Esophagus (tissue), 2 donors: ENCODE measurements around the gene PHACTR2. TPM values are rescaled to one million over a fixed set of nuclear protein-coding genes. Genes with fewer than 3 reads are reported as not detected.

ENCODE experiments used
- H3K27ac ChIP-seq, 2 donors: one replicate each; pipeline ENCODE4 v1.5.1; 2013; ENCODE audit warnings: low read depth in 2 of 2, mild to moderate bottlenecking in 2 of 2, inconsistent platforms in 1 of 2, low read length in 1 of 2, moderate library complexity in 1 of 2
- H3K27me3 ChIP-seq, 2 donors: one replicate each; pipeline ENCODE4 v1.6.1; 2013; ENCODE audit warnings: low read length in 2 of 2, control low read depth in 1 of 2, mild to moderate bottlenecking in 1 of 2; ENCODE audit not compliant: insufficient read depth in 2 of 2, control insufficient read depth in 1 of 2
- H3K36me3 ChIP-seq, 2 donors: one replicate each; pipeline ENCODE4 v1.6.1; 2013; ENCODE audit warnings: low read length in 1 of 2; ENCODE audit not compliant: control insufficient read depth in 2 of 2, insufficient read depth in 2 of 2
- H3K4me1 ChIP-seq, 2 donors: one replicate each; pipeline ENCODE4 v1.6.1; 2013; ENCODE audit warnings: low read length in 1 of 2; ENCODE audit not compliant: control insufficient read depth in 2 of 2, insufficient read depth in 2 of 2
- H3K4me3 ChIP-seq, 2 donors: one replicate each; pipeline ENCODE4 v1.5.1; 2013; ENCODE audit warnings: low read length in 2 of 2, mild to moderate bottlenecking in 2 of 2, low read depth in 1 of 2, moderate library complexity in 1 of 2
- H3K9me3 ChIP-seq, 2 donors: one replicate each; pipeline ENCODE4 v1.6.1; 2013; ENCODE audit warnings: mild to moderate bottlenecking in 2 of 2, low read depth in 1 of 2, low read length in 1 of 2, moderate library complexity in 1 of 2; ENCODE audit not compliant: control insufficient read depth in 2 of 2, insufficient read depth in 1 of 2
- WGBS, 2 donors: extraction: QIAGEN DNeasy Blood & Tissue Kit; methylation state at CpG; one replicate each; pipeline ENCODE4 v1.1.7; 2013; 5-methylcytosine and 5-hydroxymethylcytosine counted together
- polyA plus RNA-seq, 2 donors: library from polyadenylated mRNA; stranded (reverse); fragments of 200-250 nt; gene quantifications; one replicate each; pipeline ENCODE4 v1.2.3, GENCODE V29; 2013
- donor health status: healthy with polysubstance abuse.
- donor health status: Bipolar disorder and iron deficiency.

Gene PHACTR2
- polyA plus RNA-seq, 2 donors: 12.3 to 13.2 TPM

DNA sequence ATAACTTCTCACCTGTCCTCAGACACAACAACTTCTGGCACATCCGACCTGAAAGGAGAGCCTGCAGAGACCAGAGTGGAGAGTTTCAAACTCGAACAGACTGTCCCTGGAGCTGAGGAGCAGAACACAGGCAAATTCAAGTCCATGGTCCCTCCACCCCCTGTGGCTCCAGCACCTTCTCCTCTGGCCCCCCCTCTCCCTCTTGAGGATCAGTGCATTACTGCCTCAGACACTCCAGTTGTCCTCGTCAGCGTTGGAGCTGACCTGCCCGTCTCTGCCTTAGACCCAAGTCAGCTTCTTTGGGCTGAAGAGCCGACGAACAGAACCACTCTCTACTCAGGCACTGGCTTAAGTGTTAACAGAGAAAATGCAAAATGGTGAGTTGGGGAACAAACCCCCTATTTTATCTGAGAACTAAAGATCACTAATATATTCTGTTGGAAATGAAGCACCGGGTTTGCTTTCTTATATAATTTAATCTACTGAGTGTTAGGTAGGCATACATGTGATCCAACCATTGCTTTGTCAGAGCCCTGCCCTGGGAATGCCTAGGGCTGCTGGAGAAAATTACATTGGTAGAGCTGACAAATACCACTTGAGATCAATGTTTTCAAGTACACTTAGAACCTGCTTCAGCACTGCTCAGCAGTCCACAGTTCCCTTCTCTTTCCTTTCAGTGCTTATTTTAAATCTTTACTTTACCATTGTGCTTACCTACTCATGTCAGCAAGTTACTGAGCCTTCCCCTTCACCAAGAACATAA is 87.8 kb downstream of the PHACTR2 start:
- Histone ChIP-seq H3K9me3 (no peaks in the 10 kb centered on the region), H3K27ac (no peak overlapping the region), H3K27me3 (no peaks in the 10 kb centered on the region), H3K4me1 (no peaks in the 10 kb centered on the region), H3K4me3 (no peak overlapping the region), H3K36me3 (peaks cover 5 to 6% of the 10 kb centered on the region in 2 donors)
- WGBS, 2 donors: 95 to 96% methylated on average over 8 of the region's 8 CpGs

DNA sequence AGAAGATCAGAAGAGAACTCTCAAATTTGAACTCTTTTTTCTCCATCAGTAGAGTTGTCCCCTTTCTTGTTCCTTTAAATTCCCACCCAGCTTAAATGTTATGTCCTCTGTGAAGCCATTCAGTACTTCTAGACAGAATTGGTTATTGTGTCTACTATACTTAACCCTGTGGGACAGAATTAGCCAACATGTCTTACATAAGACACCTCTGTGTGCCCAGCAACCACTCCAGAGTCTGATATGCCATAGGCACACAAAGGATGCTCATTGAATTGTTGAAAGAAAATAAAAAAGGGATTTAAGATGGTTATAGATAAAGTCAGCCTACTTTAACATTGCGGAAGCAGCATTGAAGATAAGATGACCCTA is 88.4 kb downstream of the PHACTR2 start:
- peaks cover 5 to 6% of the 10 kb centered on the region in 2 donors for H3K36me3 ChIP-seq
- H3K4me1 ChIP-seq: no peaks in the 10 kb centered on the region
- H3K27me3 ChIP-seq: no peaks in the 10 kb centered on the region
- no peaks in the 10 kb centered on the region for H3K9me3 ChIP-seq
- no peak overlapping the region for H3K4me3 ChIP-seq
- H3K27ac ChIP-seq: no peak overlapping the region
- whole genome bisulfite sequencing, 2 donors: 98 to 100% methylated on average over 1 of the region's 1 CpG

DNA sequence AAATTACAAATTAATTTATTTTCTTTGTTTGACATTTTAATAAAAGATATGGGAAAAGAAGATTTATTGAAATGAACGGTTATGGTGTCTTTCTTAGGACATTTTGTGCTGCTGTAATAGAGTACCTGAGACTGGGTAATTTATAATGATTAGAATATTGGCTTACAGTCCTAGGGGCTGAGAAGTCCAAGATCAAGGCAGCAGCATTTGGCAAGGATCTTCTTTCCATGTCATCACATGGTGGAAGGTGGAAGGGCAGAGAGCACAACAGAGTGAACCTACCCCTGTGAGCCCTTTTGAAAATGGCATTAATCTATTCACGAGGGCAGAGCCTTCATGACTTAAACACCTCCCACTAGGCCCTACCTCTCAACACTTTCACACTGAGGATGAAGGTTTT is 89.7 kb downstream of the PHACTR2 start:
- no peaks in the 10 kb centered on the region for H3K9me3 ChIP-seq
- H3K4me1 ChIP-seq: no peaks in the 10 kb centered on the region
- H3K4me3 ChIP-seq: no peak overlapping the region
- peaks cover 3 to 5% of the 10 kb centered on the region in 2 donors for H3K36me3 ChIP-seq
- WGBS, 2 donors: 78 to 86% methylated on average over 2 of the region's 2 CpGs
- H3K27me3 ChIP-seq: no peaks in the 10 kb centered on the region
- no peak overlapping the region for H3K27ac ChIP-seq

DNA sequence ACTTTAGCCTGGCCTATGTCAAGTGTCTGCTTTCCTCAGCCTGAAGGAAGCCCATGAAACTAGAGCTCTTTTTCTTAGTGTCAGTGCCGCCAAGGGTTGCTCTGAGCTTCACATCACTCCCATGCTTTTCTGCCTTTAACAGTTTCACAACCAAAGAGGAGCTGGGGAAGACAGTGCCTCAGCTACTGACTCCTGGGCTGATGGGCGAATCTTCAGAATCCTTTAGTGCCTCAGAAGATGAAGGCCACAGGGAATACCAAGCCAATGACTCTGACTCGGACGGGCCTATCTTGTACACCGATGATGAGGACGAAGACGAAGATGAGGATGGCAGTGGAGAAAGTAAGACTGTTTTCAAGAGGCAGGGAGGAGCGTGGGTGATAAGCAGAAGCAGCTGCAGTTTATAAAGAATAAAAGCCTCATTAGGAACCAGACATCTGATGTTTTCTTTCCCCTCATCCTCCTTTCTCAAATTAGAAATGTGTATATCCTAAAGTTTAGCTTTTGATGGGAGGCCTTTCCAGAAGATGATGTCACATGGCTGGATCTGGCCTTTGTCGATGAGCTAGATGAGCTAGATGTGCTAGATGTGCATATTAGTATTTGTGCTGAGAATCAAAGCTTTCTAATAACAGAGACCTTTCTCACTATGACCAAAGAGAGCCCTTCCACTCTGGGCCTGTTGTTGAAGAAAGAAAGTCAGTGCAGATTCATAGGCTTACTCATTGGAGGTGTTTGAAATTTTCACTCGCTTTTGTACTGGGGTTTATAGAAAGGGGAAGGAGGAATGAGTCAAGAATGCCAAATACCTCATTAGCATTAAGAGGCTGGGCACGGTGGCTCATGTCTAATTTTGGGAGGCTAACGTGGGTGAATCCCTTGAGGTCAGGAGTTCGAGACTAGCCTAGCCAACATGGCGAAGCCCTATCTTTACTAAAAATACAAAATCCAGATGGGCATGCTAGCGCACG is 94.6 kb downstream of the PHACTR2 start:
- no peak overlapping the region for H3K4me3 ChIP-seq
- H3K9me3 ChIP-seq: no peaks in the 10 kb centered on the region
- H3K27ac ChIP-seq: peak overlapping the region; percentile 16 to 31
- peaks cover 0 to 3% of the 10 kb centered on the region in 2 donors for H3K36me3 ChIP-seq
- H3K27me3 ChIP-seq: no peaks in the 10 kb centered on the region
- H3K4me1 ChIP-seq: peaks cover 3 to 5% of the 10 kb centered on the region in 2 donors
- 72 to 74% methylated on average over 16 of the region's 16 CpGs for WGBS, 2 donors

DNA sequence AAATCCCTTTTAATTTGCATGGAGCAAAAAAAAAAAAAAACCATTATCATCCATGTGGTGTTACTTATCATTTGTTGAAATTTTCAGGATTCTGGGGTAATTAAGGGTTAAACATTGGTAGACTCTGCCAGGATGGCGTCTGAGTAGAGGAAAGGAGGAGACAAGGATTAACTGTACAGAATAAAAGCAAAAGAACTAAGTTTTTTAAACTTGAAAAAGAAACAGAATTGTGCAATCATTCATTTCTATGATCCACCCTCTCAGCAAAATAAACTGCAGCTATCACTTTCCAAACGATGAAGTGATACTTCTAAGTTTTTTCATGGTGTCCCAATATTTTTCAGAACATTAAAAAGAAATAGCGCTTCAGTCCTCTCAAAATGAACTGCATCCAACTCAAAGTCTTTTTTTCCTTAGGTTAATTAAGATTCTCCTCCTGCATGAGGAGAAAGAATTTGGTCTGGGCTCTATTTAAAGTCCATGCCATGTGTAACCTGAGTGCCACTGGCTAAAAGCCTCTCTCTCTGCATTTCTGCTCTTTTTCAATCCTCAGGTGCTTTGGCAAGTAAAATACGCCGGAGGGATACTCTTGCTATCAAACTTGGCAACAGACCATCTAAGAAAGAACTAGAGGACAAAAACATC is 95.9 kb downstream of the PHACTR2 start:
- no peaks in the 10 kb centered on the region for H3K27me3 ChIP-seq
- H3K4me1 ChIP-seq: peaks cover 3 to 5% of the 10 kb centered on the region in 2 donors
- peaks cover 0 to 3% of the 10 kb centered on the region in 2 donors for H3K36me3 ChIP-seq
- no peaks in the 10 kb centered on the region for H3K9me3 ChIP-seq
- H3K27ac ChIP-seq: peak overlapping the region; percentile 15 to 81
- WGBS, 2 donors: 29 to 49% methylated on average over 5 of the region's 5 CpGs
- H3K4me3 ChIP-seq: no peak overlapping the region

DNA sequence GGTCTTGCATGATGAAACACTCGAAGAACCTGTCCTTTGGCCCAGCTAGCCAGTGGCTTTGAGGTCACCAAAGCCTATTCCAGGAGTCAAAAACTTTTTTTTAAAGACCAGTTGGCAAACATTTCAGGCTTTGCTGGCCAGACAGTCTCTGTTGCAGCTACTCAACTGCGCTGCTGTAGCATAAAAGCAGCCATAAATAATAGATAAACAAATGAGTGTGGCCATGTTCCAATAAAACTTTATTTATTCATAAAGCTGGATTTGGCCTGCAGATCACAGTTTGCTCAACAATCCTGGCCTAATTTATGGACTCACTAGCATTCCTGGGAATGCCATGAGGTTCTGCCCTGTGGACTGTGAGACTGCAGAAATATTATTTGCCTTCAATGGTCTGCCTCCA is 96.6 kb downstream of the PHACTR2 start:
- Histone ChIP-seq H3K4me3 (no peak overlapping the region), H3K4me1 (peaks cover 3 to 5% of the 10 kb centered on the region in 2 donors), H3K27me3 (no peaks in the 10 kb centered on the region), H3K36me3 (peaks cover 0 to 3% of the 10 kb centered on the region in 2 donors), H3K27ac (peak overlapping the region; percentile 40 to 81), H3K9me3 (no peaks in the 10 kb centered on the region)
- 40 to 59% methylated on average over 2 of the region's 2 CpGs for WGBS, 2 donors

DNA sequence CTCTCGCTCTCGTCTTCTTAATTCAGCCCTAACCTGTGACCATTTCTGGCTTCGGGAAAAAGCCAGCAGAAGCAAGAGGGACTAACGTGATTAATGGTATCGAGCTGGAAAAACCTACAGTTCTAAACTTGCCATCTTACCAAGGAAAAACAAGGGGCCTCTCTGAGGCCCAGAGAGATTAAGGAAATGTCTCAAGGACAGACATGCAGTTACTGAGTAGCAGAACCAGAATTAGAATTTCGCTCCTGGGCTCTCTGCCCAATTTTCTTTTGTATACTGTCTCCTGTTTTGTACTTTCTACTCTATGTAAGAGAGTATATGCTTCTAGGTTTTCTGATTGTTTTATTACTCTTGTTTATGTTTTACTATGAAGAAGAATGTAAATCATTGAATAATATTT is 97.6 kb downstream of the PHACTR2 start:
- H3K4me3 ChIP-seq: no peak overlapping the region
- no peaks in the 10 kb centered on the region for H3K27me3 ChIP-seq
- H3K36me3 ChIP-seq: peaks cover 0 to 3% of the 10 kb centered on the region in 2 donors
- H3K9me3 ChIP-seq: no peaks in the 10 kb centered on the region
- H3K4me1 ChIP-seq: peaks cover 3 to 5% of the 10 kb centered on the region in 2 donors
- WGBS, 2 donors: 44 to 47% methylated on average over 6 of the region's 6 CpGs
- H3K27ac ChIP-seq: peak overlapping the region; percentile 11 to 63

DNA sequence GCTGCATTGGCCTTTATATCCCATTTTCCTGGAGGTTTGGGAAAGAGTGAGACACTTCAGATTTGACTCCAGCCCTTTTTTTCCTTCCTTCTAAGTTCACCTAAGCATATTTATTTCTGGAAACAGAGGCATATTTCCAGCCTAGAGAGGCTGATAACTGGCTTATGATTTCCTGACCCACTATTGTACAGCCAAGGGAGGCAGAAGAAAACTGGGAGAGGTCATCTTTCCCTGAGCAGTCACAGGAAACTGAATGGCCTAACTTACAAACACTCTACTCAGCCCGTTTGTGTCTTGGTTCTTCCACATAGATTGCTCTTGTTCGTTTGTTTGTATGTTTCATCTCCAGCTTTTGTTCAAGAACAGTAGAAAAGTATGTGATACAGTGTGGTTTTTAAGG is 101.2 kb downstream of the PHACTR2 start:
- WGBS, 2 donors: 77 to 85% methylated on average over 2 of the region's 2 CpGs
- peaks cover 3 to 5% of the 10 kb centered on the region in 2 donors for H3K4me1 ChIP-seq
- no peaks in the 10 kb centered on the region for H3K9me3 ChIP-seq
- no peaks in the 10 kb centered on the region for H3K27me3 ChIP-seq
- H3K27ac ChIP-seq: no peak overlapping the region
- H3K4me3 ChIP-seq: no peak overlapping the region
- H3K36me3 ChIP-seq: peaks cover 0 to 3% of the 10 kb centered on the region in 2 donors

DNA sequence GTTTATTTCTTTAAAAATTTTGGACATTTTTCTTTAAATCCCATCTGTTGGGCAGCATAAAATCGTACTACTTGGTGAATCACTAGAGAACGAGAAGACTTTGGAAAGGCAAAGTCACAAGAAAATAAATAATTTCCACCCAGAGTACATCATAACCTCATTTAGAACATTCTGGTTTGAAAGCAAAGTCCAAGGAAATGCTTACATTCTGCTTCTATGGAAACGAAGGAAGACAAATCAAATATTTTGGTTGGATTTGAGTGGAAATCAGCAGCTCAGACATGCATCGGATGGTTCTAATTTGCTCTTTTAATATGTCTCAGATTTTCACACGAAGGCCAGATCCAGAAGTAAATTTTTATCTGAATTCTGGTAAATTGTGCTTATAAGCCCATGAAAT is 104.7 kb downstream of the PHACTR2 start:
- no peaks in the 10 kb centered on the region for H3K9me3 ChIP-seq
- WGBS, 2 donors: 64 to 67% methylated on average over 5 of the region's 5 CpGs
- H3K27me3 ChIP-seq: no peaks in the 10 kb centered on the region
- no peak overlapping the region for H3K4me3 ChIP-seq
- H3K27ac ChIP-seq: no peak overlapping the region
- H3K4me1 ChIP-seq: no peaks in the 10 kb centered on the region
- peaks cover 2% of the 10 kb centered on the region in 2 donors for H3K36me3 ChIP-seq
